Kidney (tissue), 14 donors: ENCODE data around the gene CHRD. TPM values are rescaled to one million over a fixed set of nuclear protein-coding genes. Genes with fewer than 3 reads are reported as not detected.
A peak's percentile ranks its signal among the peaks of the same experiment; 100 is the strongest.

Experiments
- DNase-seq, 5 donors: peaks; one replicate each; pipeline ENCODE4 v3.0.0-alpha.2; 2013 to 2020
- FAIRE-seq: peaks from 2 replicates; lab custom pipeline; 2012; peaks lifted over from hg19 to GRCh38; lab: Jason Lieb, UNC
- H3K27ac ChIP-seq, 2 donors: one replicate each; pipeline ENCODE4 v1.7.0; 2013; ENCODE audit warnings: low read depth in 2 of 2, low read length in 2 of 2, inconsistent platforms in 1 of 2
- H3K27me3 ChIP-seq: one replicate; pipeline ENCODE4 v1.7.1; 2013; ENCODE audit warnings: low read length, inconsistent platforms; ENCODE audit not compliant: control insufficient read depth, insufficient read depth
- H3K36me3 ChIP-seq, 3 donors: one replicate each; pipeline versions ENCODE4 v1.7.0 to v1.7.1; 2013; ENCODE audit warnings: low read length in 3 of 3, control low read depth in 1 of 3, inconsistent platforms in 1 of 3; ENCODE audit not compliant: insufficient read depth in 3 of 3, control insufficient read depth in 2 of 3
- H3K4me1 ChIP-seq, 3 donors: one replicate each; pipeline versions ENCODE4 v1.7.0 to v1.7.1; 2013; ENCODE audit warnings: low read length in 3 of 3, inconsistent platforms in 1 of 3, low read depth in 1 of 3; ENCODE audit not compliant: control insufficient read depth in 2 of 3, insufficient read depth in 2 of 3
- H3K4me3 ChIP-seq, 3 donors: one replicate each; pipeline versions ENCODE4 v1.7.0 to v1.8.1; 2013; ENCODE audit warnings: low read length in 3 of 3, control low read depth in 1 of 3, inconsistent platforms in 1 of 3
- H3K9ac ChIP-seq, 3 donors: one replicate each; pipeline versions ENCODE4 v1.7.0 to v1.7.1; 2013; ENCODE audit warnings: low read length in 3 of 3, control low read depth in 1 of 3, inconsistent platforms in 1 of 3
- H3K9me3 ChIP-seq, 3 donors: one replicate each; pipeline versions ENCODE4 v1.7.0 to v1.7.1; 2013; ENCODE audit warnings: low read length in 3 of 3, control low read depth in 1 of 3, inconsistent platforms in 1 of 3; ENCODE audit not compliant: control insufficient read depth in 2 of 3, insufficient read depth in 1 of 3
- CTCF ChIP-seq: IDR thresholded peaks from 3 replicates; pipeline ENCODE4 v1.5.1; 2012; ENCODE audit warnings: mild to moderate bottlenecking, moderate library complexity, borderline replicate concordance; ENCODE audit not compliant: insufficient read depth; ENCODE audit errors: extremely low read depth
- intact Hi-C: fragments of 100-400 bp; cut with DNase I; formaldehyde crosslinking; loops from one replicate; pipeline ENCODE4 v1.11.1; 2022
- polyA plus RNA-seq: library from polyadenylated mRNA; stranded (reverse); fragments of 350-450 nt; fragmentation: Illumina TruSeq; extraction: RNeasy Lipid Tissue Mini Kit (QIAGEN cat#74804); gene quantifications from one replicate; pipeline ENCODE4 v1.2.3, GENCODE V29; 2014; ENCODE audit warnings: low read depth, low replicate concordance; ENCODE audit not compliant: insufficient read depth
- total RNA-seq: library from RNA; stranded (reverse); fragmentation: NEBNext Ultra II Directional; extraction: Animal tissue kit (Norgen Biotek cat#: 25700); gene quantifications from one replicate; pipeline ENCODE4 v1.2.1, GENCODE V29; 2021
- donor health status: control.
- donor health status: control.
- donor health status: control.
- donor health status: control.
- donor health status: control.
- donor health status: DM: yes; HTN: yes; CAD: no.
- donor health status: Normal renal cell carcinoma (clear cell type).

Gene CHRD
- total and polyA plus RNA-seq, 2 donors from 2014 or later: 16.8 to 18.6 TPM

DNA sequence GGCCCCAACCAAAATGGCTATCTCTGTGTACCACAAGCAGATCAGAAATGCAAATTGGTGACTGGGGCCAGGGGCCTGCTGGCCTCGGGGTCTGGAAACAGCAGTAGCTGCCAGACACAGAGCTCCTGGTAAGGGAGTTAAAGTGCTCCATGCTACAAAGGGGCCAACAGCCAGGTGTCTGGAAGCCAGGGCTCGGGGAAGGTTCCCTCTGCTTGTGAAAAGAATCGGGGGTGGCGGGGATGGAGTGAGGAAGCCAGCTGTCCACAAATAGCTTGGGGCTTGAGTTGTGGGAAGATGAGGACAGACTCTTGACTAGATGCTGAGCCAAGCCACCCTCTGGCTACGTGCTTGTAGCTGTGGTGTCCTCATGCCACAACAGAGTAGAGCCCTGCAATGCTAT lies 39.3 kb downstream of the CHRD start:
- no peak for DNase-seq
- Histone ChIP-seq H3K4me3 (no peak overlapping the region), H3K9me3 (no peaks in the 10 kb centered on the region), H3K27ac (no peak overlapping the region), H3K4me1 (peaks cover 0 to 6% (median 4%) of the 10 kb centered on the region in 3 donors), H3K36me3 (no peaks in the 10 kb centered on the region), H3K27me3 (no peaks in the 10 kb centered on the region), H3K9ac (no peak overlapping the region)
- intact Hi-C loops: loop anchor here (10.0 kb wide), 1 partner anchor 86 kb away; no protein-coding TSS in a partner anchor
- no peak for FAIRE-seq
- TF ChIP-seq CTCF: no peak

DNA sequence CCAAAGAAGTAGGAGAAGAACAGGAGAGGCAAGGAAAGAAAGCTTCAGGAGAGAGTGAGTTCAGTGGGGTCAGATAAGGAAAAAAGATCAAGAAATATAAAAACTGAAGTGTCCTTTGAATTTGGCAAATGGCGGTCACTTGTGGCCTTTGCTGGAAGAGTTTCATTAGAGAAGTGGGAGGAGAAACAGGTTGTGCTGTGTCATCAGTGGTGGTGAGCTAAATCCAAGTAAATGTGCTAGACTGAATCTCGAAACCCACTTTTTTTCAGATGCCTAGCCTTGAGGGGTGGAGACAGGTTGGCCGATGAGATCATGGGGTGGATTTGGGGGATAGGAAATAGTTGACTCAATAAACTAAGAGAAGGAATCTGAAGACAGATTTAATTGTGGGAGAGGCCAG lies 43.7 kb downstream of the CHRD start:
- Histone ChIP-seq H3K27me3 (no peaks in the 10 kb centered on the region), H3K4me3 (no peak overlapping the region), H3K4me1 (no peaks in the 10 kb centered on the region), H3K9ac (no peak overlapping the region), H3K9me3 (no peaks in the 10 kb centered on the region), H3K27ac (no peak overlapping the region), H3K36me3 (no peaks in the 10 kb centered on the region)
- FAIRE-seq: no peak
- TF ChIP-seq CTCF: no peak
- peak in 1 of 5 donors; percentile 11 for DNase-seq
- intact Hi-C loops: no loop called here

GRCh38 chr3:184426691-184427141 lies 46.9 kb downstream of the CHRD start:
- H3K36me3 ChIP-seq: no peaks in the 10 kb centered on the region
- H3K9me3 ChIP-seq: no peaks in the 10 kb centered on the region
- no peak overlapping the region for H3K27ac ChIP-seq
- H3K9ac ChIP-seq: no peak overlapping the region
- no peak for DNase-seq
- H3K27me3 ChIP-seq: no peaks in the 10 kb centered on the region
- intact Hi-C loops: no loop called here
- no peaks in the 10 kb centered on the region for H3K4me1 ChIP-seq
- H3K4me3 ChIP-seq: no peak overlapping the region
- no peak for TF ChIP-seq CTCF
- no peak for FAIRE-seq

- Histone ChIP-seq H3K27me3 (no peaks in the 10 kb centered on the region), H3K36me3 (no peaks in the 10 kb centered on the region), H3K9me3 (no peaks in the 10 kb centered on the region), H3K27ac (no peak overlapping the region), H3K9ac (no peak overlapping the region), H3K4me3 (no peak overlapping the region), H3K4me1 (no peaks in the 10 kb centered on the region)
- no peak for TF ChIP-seq CTCF
- intact Hi-C loops: no loop called here
- no peak for FAIRE-seq
- DNase-seq: no peak
Measured at GRCh38 chr3:184428561-184429175, 48.8 kb downstream of the CHRD start.
